Activated B cell treated with CpG ODN at 0.5 μM for 24 hours (primary cell): ENCODE measurements around the gene AKR1C1. TPM values are rescaled to one million over a fixed set of nuclear protein-coding genes. Genes with fewer than 3 reads are reported as not detected.
"Not testable (repeated sequence)": the region's sequence is repeated elsewhere in the genome, so short reads cannot be mapped to it uniquely, and the experiment has no call there.

Source experiments
- ATAC-seq: fragments of 200-7000 bp; cut with Tn5 transposase; one replicate; pipeline ENCODE4 v1.10.0; 2021; ENCODE audit warnings: low read depth, mild to moderate bottlenecking, moderate library complexity
- CTCF ChIA-PET: fragments of 350-600 bp; sonication (Branson Sonifier 250); formaldehyde crosslinking; loops from one replicate; lab custom pipeline; 2021; ENCODE audit warnings: antibody characterized with exemption; lab: Charles Lee
- POLR2A ChIA-PET: fragments of 350-600 bp; sonication (Branson Sonifier 250); formaldehyde crosslinking; loops from one replicate; lab custom pipeline; 2021; ENCODE audit warnings: antibody characterized with exemption; lab: Charles Lee
- DNase-seq: peaks from one replicate; pipeline ENCODE4 v3.0.0; 2022
- H3K27ac Mint-ChIP-seq: one replicate; pipeline ENCODE4 v1.8.0; 2020; ENCODE audit warnings: mixed read lengths
- H3K27me3 Mint-ChIP-seq: one replicate; pipeline ENCODE4 v1.8.0; 2021; ENCODE audit warnings: mixed read lengths
- H3K36me3 Mint-ChIP-seq: one replicate; pipeline ENCODE4 v1.8.0; 2021; ENCODE audit warnings: low read depth, mixed read lengths
- H3K4me1 Mint-ChIP-seq: one replicate; pipeline ENCODE4 v1.8.0; 2021; ENCODE audit warnings: mixed read lengths
- H3K4me3 Mint-ChIP-seq: one replicate; pipeline ENCODE4 v1.8.0; 2020; ENCODE audit warnings: mild to moderate bottlenecking, mixed read lengths
- H3K9me3 Mint-ChIP-seq: one replicate; pipeline ENCODE4 v1.8.0; 2020; ENCODE audit warnings: mixed read lengths
- intact Hi-C: fragments of 100-400 bp; cut with micrococcal nuclease; formaldehyde crosslinking; loops from one replicate; pipeline ENCODE4 v1.15.1; 2024
- total RNA-seq: library from RNA; stranded (reverse); gene quantifications from 2 replicates; pipeline ENCODE4 v1.2.3, GENCODE V29; 2022
- TF ChIP-seq, protein P1 (sequence below): fragments of 200-600 bp; IDR thresholded peaks from one replicate; pipeline ENCODE4 v1.8.0; 2022; ENCODE audit warnings: antibody characterized with exemption, mild to moderate bottlenecking

The AKR1C1 gene
- total RNA-seq, 1 donor from 2014 or later: not detected

DNA sequence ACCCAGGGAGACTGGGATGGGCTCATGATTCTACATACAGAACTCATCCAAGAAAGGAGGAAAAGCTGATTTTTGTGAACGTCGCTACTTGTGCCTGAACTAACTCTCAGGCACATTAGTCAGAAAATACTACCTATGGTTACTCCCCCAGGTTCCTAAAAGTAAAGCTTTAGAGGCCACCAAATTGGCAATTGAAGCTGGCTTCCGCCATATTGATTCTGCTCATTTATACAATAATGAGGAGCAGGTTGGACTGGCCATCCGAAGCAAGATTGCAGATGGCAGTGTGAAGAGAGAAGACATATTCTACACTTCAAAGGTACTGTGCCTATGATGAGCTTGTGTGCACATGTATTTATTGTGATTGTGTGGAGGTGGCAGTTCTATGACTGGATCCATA lies 2.5 kb downstream of the AKR1C1 start:
- H3K36me3 Mint-ChIP-seq, H3K4me1 Mint-ChIP-seq, H3K27ac Mint-ChIP-seq, CTCF ChIA-PET, H3K4me3 Mint-ChIP-seq, H3K27me3 Mint-ChIP-seq, H3K9me3 Mint-ChIP-seq, ATAC-seq, DNase-seq, intact Hi-C loops, POLR2A ChIA-PET: not testable (repeated sequence)

DNA sequence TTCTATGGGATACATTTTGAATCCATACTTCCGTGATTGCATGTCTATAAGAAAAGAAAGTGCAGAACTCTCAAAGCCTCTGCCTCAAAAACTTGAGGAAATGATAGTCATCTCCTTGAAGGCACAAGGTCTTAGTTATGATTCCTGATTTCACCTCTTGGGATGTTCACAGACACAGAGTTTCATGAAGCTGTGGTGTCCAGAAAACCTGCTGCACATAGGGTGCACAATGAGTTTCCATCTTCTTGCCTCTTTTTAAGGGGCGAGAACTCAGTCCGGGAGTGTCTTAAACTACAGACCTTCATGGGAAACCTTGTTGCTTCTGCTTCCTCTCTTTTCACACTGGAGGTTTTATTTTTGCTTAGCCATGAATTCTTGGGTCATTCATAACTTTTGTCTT lies 4.0 kb downstream of the AKR1C1 start:
- ATAC-seq, H3K27me3 Mint-ChIP-seq, DNase-seq, POLR2A ChIA-PET, H3K9me3 Mint-ChIP-seq, intact Hi-C loops, H3K4me1 Mint-ChIP-seq, H3K27ac Mint-ChIP-seq, H3K4me3 Mint-ChIP-seq, H3K36me3 Mint-ChIP-seq, CTCF ChIA-PET: not testable (repeated sequence)

DNA sequence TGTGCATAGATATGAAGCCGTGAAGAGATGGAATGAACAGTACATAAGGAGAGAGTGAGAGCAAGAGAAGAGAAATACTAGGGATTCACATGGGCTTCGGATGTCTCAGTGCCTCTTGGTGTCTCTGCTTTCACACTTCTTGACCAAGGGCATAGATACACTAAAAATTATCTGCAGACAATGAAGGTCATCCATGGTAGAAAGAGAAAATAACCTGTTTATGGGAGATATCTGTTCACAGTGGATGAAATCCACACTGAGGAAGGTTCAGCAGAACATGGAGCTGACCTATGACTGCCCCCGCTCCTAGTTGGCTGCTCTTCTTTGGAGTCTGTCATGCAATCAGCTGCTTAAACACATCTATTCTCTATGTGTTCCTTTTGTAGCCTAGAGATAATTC lies 6.1 kb downstream of the AKR1C1 start:
- H3K4me1 Mint-ChIP-seq, ATAC-seq, H3K27ac Mint-ChIP-seq, H3K36me3 Mint-ChIP-seq, intact Hi-C loops, H3K27me3 Mint-ChIP-seq, POLR2A ChIA-PET, DNase-seq, H3K9me3 Mint-ChIP-seq, H3K4me3 Mint-ChIP-seq, CTCF ChIA-PET: not testable (repeated sequence)

DNA sequence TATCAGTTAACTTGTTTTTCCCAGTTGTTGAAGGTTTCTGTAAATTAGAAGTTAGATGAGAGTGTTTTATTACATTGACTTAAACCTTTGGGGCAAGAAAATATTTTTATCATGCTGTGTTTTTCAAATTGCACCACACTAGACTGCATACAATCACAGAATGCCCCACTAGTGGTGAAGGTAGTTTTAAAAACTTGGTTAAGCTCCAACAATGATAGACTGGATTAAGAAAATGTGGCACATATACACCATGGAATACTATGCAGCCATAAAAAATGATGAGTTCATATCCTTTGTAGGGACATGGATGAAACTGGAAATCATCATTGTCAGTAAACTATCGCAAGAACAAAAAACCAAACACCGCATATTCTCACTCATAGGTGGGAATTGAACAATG lies 7.1 kb downstream of the AKR1C1 start:
- H3K4me3 Mint-ChIP-seq, H3K4me1 Mint-ChIP-seq, H3K9me3 Mint-ChIP-seq, ATAC-seq, intact Hi-C loops, H3K36me3 Mint-ChIP-seq, CTCF ChIA-PET, H3K27ac Mint-ChIP-seq, H3K27me3 Mint-ChIP-seq, DNase-seq, POLR2A ChIA-PET: not testable (repeated sequence)

DNA sequence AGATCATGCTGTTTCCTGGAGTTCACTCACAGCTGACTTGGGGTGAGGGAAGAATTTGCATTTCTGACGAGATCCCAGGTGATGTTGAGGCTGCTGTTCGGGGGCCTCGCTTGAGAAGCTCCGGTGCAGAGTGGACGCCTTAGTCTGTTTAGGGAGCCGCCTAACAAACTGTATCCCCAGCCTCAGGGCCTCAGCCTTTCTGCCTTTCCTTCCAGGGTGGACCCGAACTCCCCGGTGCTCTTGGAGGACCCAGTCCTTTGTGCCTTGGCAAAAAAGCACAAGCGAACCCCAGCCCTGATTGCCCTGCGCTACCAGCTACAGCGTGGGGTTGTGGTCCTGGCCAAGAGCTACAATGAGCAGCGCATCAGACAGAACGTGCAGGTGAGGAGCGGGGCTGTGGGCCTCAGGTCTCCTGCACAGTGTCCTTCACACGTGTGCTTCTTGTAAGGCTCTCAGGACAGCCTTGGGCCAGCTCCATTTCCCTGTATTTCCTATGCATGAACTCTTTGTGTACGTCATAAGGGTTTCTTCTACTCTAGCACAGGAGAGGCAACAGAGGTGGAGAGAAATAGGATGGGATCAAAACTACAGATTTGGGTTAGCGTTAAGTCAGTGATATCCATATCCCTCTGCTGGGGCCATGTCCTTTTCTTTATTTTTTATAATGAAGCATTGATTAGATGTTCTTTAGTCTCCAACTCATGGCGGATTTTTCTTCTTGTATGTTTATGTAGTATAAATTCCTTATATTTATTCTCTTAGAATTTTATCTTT lies 9.3 kb downstream of the AKR1C1 start:
- H3K9me3 Mint-ChIP-seq, POLR2A ChIA-PET, H3K4me3 Mint-ChIP-seq, H3K27me3 Mint-ChIP-seq, CTCF ChIA-PET, H3K4me1 Mint-ChIP-seq, H3K27ac Mint-ChIP-seq, intact Hi-C loops, ATAC-seq, DNase-seq, H3K36me3 Mint-ChIP-seq: not testable (repeated sequence)

DNA sequence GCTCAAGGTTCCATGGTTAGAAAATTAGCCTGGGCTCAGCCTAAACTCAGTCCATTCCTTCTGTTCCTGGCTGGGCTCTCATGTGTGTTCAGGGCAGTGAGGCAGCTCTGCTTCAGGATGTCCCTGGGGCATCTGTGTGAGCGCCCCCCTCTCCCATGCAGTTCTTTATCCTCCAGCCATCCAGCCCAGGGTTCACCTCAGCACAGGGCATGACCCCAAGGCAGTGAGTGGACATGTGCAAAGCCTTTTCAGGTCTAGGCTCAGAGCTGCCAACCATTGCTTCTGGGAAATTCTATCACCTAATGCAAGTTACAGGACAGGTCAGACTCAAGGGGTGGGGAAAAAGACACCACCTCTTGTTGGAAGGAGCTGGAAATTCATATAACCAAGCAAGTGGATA lies 10.1 kb downstream of the AKR1C1 start:
- H3K4me1 Mint-ChIP-seq, H3K27me3 Mint-ChIP-seq, H3K27ac Mint-ChIP-seq, H3K36me3 Mint-ChIP-seq, CTCF ChIA-PET, POLR2A ChIA-PET, H3K9me3 Mint-ChIP-seq, ATAC-seq, H3K4me3 Mint-ChIP-seq, DNase-seq, intact Hi-C loops: not testable (repeated sequence)

DNA sequence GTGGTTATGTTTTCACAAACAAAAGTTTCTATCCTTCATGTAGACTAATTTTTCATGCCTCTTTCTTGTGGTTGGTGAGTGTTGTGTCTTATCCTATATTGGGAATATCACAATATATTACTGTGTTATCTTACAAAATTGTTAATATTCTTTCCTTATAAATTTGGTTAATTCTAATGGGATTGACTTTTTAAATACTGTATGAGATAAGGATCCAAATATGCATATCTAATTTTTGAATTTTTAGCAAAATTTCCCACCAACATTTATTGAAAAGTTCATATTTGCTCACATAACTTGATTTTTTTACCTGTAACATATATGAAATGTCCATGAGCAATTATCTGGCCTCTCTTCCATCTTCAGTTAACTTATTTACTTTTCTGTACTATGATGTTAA lies 11.2 kb downstream of the AKR1C1 start:
- H3K27me3 Mint-ChIP-seq, H3K36me3 Mint-ChIP-seq, H3K9me3 Mint-ChIP-seq, POLR2A ChIA-PET, CTCF ChIA-PET, DNase-seq, intact Hi-C loops, ATAC-seq, H3K4me1 Mint-ChIP-seq, H3K27ac Mint-ChIP-seq, H3K4me3 Mint-ChIP-seq: not testable (repeated sequence)

DNA sequence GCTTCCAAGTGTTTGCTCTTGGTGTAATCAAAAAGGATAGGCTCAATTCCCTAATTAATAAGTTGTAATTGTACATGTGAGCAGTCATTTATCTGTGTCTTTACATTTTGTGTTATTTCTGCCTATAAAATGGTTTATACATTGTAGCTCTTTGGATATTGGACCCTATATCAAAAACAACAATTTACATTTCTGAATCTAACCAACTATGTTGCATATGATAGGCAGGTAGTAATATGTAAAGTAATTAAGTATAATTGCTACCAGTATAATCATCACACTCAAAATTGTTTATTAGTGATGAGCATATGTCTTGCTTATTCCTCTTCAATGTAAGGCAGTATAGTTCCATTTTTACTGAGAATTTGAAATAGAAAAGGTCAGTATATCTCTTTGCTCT lies 13.8 kb downstream of the AKR1C1 start:
- TF ChIP-seq, protein P1, sequence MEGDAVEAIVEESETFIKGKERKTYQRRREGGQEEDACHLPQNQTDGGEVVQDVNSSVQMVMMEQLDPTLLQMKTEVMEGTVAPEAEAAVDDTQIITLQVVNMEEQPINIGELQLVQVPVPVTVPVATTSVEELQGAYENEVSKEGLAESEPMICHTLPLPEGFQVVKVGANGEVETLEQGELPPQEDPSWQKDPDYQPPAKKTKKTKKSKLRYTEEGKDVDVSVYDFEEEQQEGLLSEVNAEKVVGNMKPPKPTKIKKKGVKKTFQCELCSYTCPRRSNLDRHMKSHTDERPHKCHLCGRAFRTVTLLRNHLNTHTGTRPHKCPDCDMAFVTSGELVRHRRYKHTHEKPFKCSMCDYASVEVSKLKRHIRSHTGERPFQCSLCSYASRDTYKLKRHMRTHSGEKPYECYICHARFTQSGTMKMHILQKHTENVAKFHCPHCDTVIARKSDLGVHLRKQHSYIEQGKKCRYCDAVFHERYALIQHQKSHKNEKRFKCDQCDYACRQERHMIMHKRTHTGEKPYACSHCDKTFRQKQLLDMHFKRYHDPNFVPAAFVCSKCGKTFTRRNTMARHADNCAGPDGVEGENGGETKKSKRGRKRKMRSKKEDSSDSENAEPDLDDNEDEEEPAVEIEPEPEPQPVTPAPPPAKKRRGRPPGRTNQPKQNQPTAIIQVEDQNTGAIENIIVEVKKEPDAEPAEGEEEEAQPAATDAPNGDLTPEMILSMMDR: no peak
- intact Hi-C loops: no loop called here
- Mint-ChIP-seq H3K9me3 (no peaks in the 10 kb centered on the region), H3K36me3 (no peaks in the 10 kb centered on the region), H3K27me3 (no peaks in the 10 kb centered on the region), H3K4me3 (no peak overlapping the region), H3K27ac (no peak overlapping the region), H3K4me1 (no peaks in the 10 kb centered on the region)
- ChIA-PET CTCF (no interaction called here), POLR2A (no interaction called here)
- no peak for DNase-seq
- ATAC-seq: no peak
